Measurements from ENCODE around the gene ADCK1. TPM values are rescaled to one million over a fixed set of nuclear protein-coding genes. Genes with fewer than 3 reads are reported as not detected.

ADCK1 gene
- total and polyA plus RNA-seq, 9 of the 15 experiments (the other 6 are each of a cell fraction or from before 2014, with no cell fraction given), result 2.8 to 8.9 (median 4.3) TPM

GRCh38 chr14:77918448-77918847 is 118.5 kb downstream of the ADCK1 start:
- Histone ChIP-seq H3K27me3 (ENCODE audit: control insufficient read depth in 2 of 2, insufficient read depth in 2 of 2, low read length in 2 of 2) (no peaks in the 10 kb centered on the region), H3K4me1 (replicated peaks in 1 of 2; ENCODE audit: control insufficient read depth in 2 of 2, insufficient read depth in 2 of 2, low read length in 2 of 2) (peaks cover 40 to 68% of the 10 kb centered on the region in 2 experiments), H3K4me2 (ENCODE audit: insufficient read depth, low read length) (peak overlapping the region; percentile 78), H4K20me1 (replicated peaks; ENCODE audit: control insufficient read depth, insufficient read depth, low read length) (no peaks in the 10 kb centered on the region), H3K36me3 (ENCODE audit: control insufficient read depth, insufficient read depth, low read length) (no peaks in the 10 kb centered on the region), H3K79me2 (ENCODE audit: control insufficient read depth, insufficient read depth, low read length) (no peaks in the 10 kb centered on the region), H3K9me1 (ENCODE audit: control insufficient read depth, insufficient read depth, low read length) (no peaks in the 10 kb centered on the region), H3K27ac (ENCODE audit: extremely low read depth, low read depth, low read length) (peak overlapping the region; percentile 81), H3K9ac (ENCODE audit: insufficient read depth in 1 of 2, low read depth in 2 of 2, low read length in 2 of 2) (peak overlapping the region in 1 of 2 experiments; percentile 53; a peak in 2 of 4 replicates), H3K4me3 (no peak overlapping the region), H3K9me3 (replicated peaks; ENCODE audit: control insufficient read depth, insufficient read depth, low read depth, low read length) (no peaks in the 10 kb centered on the region), H2AFZ (ENCODE audit: low read depth, low read length) (peak overlapping the region; percentile 70; the same call in 1 of the 2 replicates)
- FAIRE-seq (peak; percentile 87), DNase-seq (ENCODE audit: extremely low read depth in 1 of 4, low spot score in 3 of 4) (peak; percentile 19 to 85 (median 52)), ATAC-seq (peak; percentile 68)
- BruUV-seq (replicated peaks), result no TSS peak
- POLR2A ChIA-PET, result no interaction called here
- in situ Hi-C loops (cut with MboI) (no loop called here), intact Hi-C loops (cut with micrococcal nuclease) (no loop called here)
- 0% methylated on average over 2 of the region's 2 CpGs for WGBS (ENCODE audit: insufficient coverage, low coverage, missing lambda C conversion rate)
- CTCF ChIA-PET (ENCODE audit: low intra/inter-chr PET ratio), result no interaction called here
- TF ChIP-seq GTF2A2 (tag; IDR thresholded peaks at IDR 0.05) (no peak), STAT5A (IDR thresholded peaks at IDR 0.05; ENCODE audit: borderline replicate concordance, low read length) (peak; percentile 89), PHF8 (IDR thresholded peaks at IDR 0.05; ENCODE audit: borderline replicate concordance, low read length) (no peak), NEUROD1 (IDR thresholded peaks at IDR 0.05; ENCODE audit: borderline replicate concordance, low read depth, low read length, partially characterized antibody) (no peak), RBBP5 (IDR thresholded peaks at IDR 0.05; ENCODE audit: borderline replicate concordance, insufficient read depth, low read length, poor library complexity, severe bottlenecking) (peak; percentile 44), SMAD2 (IDR thresholded peaks at IDR 0.05; ENCODE audit: low read depth, low read length) (no peak), SMARCA4 (IDR thresholded peaks at IDR 0.05) (peak; percentile 51; the same call in 1 of the 2 replicates), U2AF1 (optimal IDR thresholded peaks at IDR 0.05; ENCODE audit: low read depth, low read length) (no peak), ZBTB12 (CRISPR knock-in tag; IDR thresholded peaks at IDR 0.05) (no peak), ARID2 (IDR thresholded peaks at IDR 0.05) (no peak), POU5F1 (IDR thresholded peaks at IDR 0.05; ENCODE audit: borderline replicate concordance, low read depth, low read length, partially characterized antibody) (no peak), TBL1XR1 (IDR thresholded peaks at IDR 0.05; ENCODE audit: low read length in 2 of 2) (peak in 1 of 2 experiments; percentile 18; a peak in 1 of 4 replicates), NR2C1 (IDR thresholded peaks at IDR 0.05) (no peak), NR2C1 (tag; IDR thresholded peaks at IDR 0.05) (no peak)
- TF ChIP-seq, protein P1, sequence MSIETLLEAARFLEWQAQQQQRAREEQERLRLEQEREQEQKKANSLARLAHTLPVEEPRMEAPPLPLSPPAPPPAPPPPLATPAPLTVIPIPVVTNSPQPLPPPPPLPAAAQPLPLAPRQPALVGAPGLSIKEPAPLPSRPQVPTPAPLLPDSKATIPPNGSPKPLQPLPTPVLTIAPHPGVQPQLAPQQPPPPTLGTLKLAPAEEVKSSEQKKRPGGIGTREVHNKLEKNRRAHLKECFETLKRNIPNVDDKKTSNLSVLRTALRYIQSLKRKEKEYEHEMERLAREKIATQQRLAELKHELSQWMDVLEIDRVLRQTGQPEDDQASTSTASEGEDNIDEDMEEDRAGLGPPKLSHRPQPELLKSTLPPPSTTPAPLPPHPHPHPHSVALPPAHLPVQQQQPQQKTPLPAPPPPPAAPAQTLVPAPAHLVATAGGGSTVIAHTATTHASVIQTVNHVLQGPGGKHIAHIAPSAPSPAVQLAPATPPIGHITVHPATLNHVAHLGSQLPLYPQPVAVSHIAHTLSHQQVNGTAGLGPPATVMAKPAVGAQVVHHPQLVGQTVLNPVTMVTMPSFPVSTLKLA (conservative IDR thresholded peaks at IDR 0.05), result peak in 1 of 2 experiments; percentile 22; a peak in 1 of 4 replicates
- TF ChIP-seq, protein P2, sequence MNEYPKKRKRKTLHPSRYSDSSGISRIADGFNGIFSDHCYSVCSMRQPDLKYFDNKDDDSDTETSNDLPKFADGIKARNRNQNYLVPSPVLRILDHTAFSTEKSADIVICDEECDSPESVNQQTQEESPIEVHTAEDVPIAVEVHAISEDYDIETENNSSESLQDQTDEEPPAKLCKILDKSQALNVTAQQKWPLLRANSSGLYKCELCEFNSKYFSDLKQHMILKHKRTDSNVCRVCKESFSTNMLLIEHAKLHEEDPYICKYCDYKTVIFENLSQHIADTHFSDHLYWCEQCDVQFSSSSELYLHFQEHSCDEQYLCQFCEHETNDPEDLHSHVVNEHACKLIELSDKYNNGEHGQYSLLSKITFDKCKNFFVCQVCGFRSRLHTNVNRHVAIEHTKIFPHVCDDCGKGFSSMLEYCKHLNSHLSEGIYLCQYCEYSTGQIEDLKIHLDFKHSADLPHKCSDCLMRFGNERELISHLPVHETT (CRISPR knock-in tag; conservative IDR thresholded peaks at IDR 0.05 in 1 of 2, IDR thresholded peaks at IDR 0.05 in 1 of 2), result no peak
- TF ChIP-seq, protein P3, sequence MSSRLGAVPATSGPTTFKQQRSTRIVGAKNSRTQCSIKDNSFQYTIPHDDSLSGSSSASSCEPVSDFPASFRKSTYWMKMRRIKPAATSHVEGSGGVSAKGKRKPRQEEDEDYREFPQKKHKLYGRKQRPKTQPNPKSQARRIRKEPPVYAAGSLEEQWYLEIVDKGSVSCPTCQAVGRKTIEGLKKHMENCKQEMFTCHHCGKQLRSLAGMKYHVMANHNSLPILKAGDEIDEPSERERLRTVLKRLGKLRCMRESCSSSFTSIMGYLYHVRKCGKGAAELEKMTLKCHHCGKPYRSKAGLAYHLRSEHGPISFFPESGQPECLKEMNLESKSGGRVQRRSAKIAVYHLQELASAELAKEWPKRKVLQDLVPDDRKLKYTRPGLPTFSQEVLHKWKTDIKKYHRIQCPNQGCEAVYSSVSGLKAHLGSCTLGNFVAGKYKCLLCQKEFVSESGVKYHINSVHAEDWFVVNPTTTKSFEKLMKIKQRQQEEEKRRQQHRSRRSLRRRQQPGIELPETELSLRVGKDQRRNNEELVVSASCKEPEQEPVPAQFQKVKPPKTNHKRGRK (tag; IDR thresholded peaks at IDR 0.05), result no peak

Data from K562 (cell line).